ENCODE data around the gene RPS8.
A peak's percentile ranks its signal among the peaks of the same experiment; 100 is the strongest.
"Not testable (repeated sequence)": the region's sequence is repeated elsewhere in the genome, so short reads cannot be mapped to it uniquely, and the experiment has no call there.

RPS8 gene

GRCh38 chr1:44786138-44786840 lies 10.9 kb downstream of the RPS8 start:
- Mint-ChIP-seq H3K27ac (peak overlapping the region; percentile 75), H3K4me3 (peak overlapping the region; percentile 68), H3K27me3 (peaks cover 23% of the 10 kb centered on the region), H3K9me3 (no peaks in the 10 kb centered on the region), H3K4me1 (ENCODE audit: low read depth) (peaks cover 27% of the 10 kb centered on the region), H3K36me3 (ENCODE audit: low read depth) (peaks cover 11% of the 10 kb centered on the region)
- intact Hi-C loops (cut with micrococcal nuclease), result no loop called here

DNA sequence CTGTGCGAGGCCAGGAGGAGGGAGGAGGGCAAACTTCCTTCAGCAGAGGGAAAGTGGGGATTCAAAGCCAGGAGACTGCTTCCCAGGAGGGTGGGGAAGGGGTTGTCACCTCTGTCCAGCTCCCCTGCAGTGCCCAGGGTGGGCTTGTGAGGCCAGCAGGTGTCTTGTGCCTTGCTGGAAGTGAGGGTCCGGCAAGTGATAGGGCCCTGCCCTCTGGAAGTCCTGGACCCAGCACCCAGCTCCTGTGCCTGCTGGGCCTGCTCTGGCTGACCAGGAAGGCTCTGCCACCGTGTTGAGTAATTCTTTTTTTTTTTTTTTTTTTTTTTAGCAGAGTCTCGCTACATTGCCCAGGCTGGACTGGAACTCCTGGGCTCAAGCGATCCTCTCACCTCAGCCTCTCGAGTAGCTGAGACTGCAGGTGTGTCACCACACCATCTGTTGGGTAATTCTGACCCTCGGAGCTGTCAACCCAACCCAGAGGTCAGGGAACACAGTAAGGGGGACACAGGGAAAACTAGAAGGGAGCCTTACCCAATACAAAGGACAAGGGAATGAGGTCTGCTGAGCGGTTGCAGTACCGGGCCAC lies 11.6 kb downstream of the RPS8 start:
- Mint-ChIP-seq H3K9me3 (no peaks in the 10 kb centered on the region), H3K4me1 (ENCODE audit: low read depth) (peaks cover 27% of the 10 kb centered on the region), H3K27ac (peak overlapping the region; percentile 75), H3K36me3 (ENCODE audit: low read depth) (peaks cover 5% of the 10 kb centered on the region), H3K27me3 (peaks cover 23% of the 10 kb centered on the region), H3K4me3 (peak overlapping the region; percentile 68)
- intact Hi-C loops (cut with micrococcal nuclease), result no loop called here

DNA sequence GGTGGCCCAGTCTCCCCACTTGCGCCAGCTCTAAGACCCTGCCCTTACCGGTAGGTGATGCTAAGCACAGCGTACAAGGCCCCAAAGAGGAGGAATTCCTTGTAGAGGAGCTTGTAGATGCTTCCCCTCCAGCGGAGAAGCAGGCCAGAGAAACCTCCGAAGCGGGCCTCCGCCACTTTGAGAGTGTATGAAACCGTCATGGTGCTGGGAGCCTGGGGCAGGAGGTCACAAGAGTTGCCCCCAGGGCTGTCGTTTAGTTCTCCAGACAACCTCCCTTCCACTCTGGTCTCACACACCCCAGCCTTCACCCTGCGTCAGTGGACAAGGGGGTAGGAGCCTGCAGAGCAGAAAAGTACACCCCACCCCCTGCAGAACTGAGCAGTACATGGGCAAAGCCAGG lies 12.2 kb downstream of the RPS8 start:
- intact Hi-C loops (cut with micrococcal nuclease), result no loop called here
- Mint-ChIP-seq H3K9me3 (no peaks in the 10 kb centered on the region), H3K36me3 (ENCODE audit: low read depth) (no peaks in the 10 kb centered on the region), H3K27ac (no peak overlapping the region), H3K4me3 (no peak overlapping the region), H3K4me1 (ENCODE audit: low read depth) (peaks cover 27% of the 10 kb centered on the region), H3K27me3 (peaks cover 23% of the 10 kb centered on the region)

- H3K36me3 Mint-ChIP-seq (ENCODE audit: low read depth), result no peaks in the 10 kb centered on the region
- intact Hi-C loops (cut with micrococcal nuclease), result no loop called here
- H3K9me3 Mint-ChIP-seq, result no peaks in the 10 kb centered on the region
- no peak within 1 kb of the TSS for H3K4me3 Mint-ChIP-seq
- no peak within 1 kb of the TSS for H3K27ac Mint-ChIP-seq
- H3K4me1 Mint-ChIP-seq (ENCODE audit: low read depth), result peaks cover 28% of the 10 kb centered on the region
- H3K27me3 Mint-ChIP-seq, result peaks cover 23% of the 10 kb centered on the region
Observed at GRCh38 chr1:44788120-44788860, 12.9 kb downstream of the RPS8 start, which contains the start of gene BEST4. Gene BEST4, minus strand, starts transcription at chr1:44788170. Its CDS starts 465 bp downstream, at chr1:44787705.

DNA sequence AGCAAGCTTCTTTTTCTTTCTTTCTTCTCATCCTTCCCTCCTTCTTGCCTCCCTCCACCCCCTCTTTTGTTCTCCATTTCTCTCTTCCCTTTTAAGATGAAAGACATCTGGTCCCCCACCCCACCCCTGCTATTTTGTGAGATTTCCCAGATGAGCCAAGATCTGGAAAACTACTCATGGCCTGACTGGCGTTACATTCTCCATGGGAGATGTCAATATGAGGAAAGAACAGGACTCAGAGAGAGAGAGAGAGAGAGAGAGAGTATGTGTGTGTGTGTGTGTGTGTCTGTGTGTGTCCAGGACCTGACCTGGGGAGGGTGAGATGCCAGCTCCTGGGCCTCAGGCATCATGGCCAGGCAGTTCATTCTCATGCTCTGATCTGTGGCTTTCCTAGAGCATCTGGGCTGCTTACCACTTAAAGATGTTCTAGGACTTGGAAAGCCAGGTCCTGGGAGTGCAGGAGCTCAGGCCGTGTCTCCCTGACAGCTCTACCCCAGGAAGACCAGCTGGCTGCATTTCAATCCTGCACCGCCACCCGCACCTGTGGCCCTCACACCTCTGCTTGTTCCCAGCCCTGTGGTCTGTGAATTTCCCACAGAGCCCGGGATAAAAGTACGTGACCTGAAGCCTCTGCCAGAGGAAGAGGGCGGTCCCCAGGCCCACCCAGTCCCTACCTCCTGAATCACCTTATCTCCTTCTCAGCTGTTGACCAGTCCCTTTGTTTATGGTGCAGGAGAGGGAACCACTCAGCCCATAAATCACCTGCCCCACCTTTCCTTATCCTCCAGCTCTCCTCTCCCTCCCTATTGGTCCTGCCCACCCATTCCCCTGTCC lies 15.8 kb downstream of the RPS8 start:
- Mint-ChIP-seq H3K27me3 (peaks cover 5% of the 10 kb centered on the region), H3K9me3 (no peaks in the 10 kb centered on the region), H3K4me1 (ENCODE audit: low read depth) (peaks cover 11% of the 10 kb centered on the region), H3K36me3 (ENCODE audit: low read depth) (no peaks in the 10 kb centered on the region), H3K4me3 (no peak overlapping the region), H3K27ac (no peak overlapping the region)
- intact Hi-C loops (cut with micrococcal nuclease), result no loop called here

GRCh38 chr1:44792736-44793502 lies 17.6 kb downstream of the RPS8 start:
- no peaks in the 10 kb centered on the region for H3K36me3 Mint-ChIP-seq (ENCODE audit: low read depth)
- H3K4me1 Mint-ChIP-seq (ENCODE audit: low read depth), result peaks cover 5% of the 10 kb centered on the region
- H3K9me3 Mint-ChIP-seq, result no peaks in the 10 kb centered on the region
- H3K4me3 Mint-ChIP-seq, result no peak overlapping the region
- H3K27ac Mint-ChIP-seq, result peak overlapping the region; percentile 21
- intact Hi-C loops (cut with micrococcal nuclease), result no loop called here
- no peaks in the 10 kb centered on the region for H3K27me3 Mint-ChIP-seq

GRCh38 chr1:44797886-44798285 lies 22.5 kb downstream of the RPS8 start:
- not testable (repeated sequence) for H3K27ac Mint-ChIP-seq, H3K4me3 Mint-ChIP-seq, H3K9me3 Mint-ChIP-seq, H3K27me3 Mint-ChIP-seq
- H3K36me3 Mint-ChIP-seq (ENCODE audit: low read depth), result peaks cover 20% of the 10 kb centered on the region
- intact Hi-C loops (cut with micrococcal nuclease), result loop anchor here (5.0 kb wide), 1 partner anchor 34 kb away; no protein-coding TSS in a partner anchor
- H3K4me1 Mint-ChIP-seq (ENCODE audit: low read depth), result peaks cover 37% of the 10 kb centered on the region

- intact Hi-C loops (cut with micrococcal nuclease), result loop anchor here (5.0 kb wide), 1 partner anchor 34 kb away; no protein-coding TSS in a partner anchor
Observed at GRCh38 chr1:44798481-44799365, 23.4 kb downstream of the RPS8 start.

DNA sequence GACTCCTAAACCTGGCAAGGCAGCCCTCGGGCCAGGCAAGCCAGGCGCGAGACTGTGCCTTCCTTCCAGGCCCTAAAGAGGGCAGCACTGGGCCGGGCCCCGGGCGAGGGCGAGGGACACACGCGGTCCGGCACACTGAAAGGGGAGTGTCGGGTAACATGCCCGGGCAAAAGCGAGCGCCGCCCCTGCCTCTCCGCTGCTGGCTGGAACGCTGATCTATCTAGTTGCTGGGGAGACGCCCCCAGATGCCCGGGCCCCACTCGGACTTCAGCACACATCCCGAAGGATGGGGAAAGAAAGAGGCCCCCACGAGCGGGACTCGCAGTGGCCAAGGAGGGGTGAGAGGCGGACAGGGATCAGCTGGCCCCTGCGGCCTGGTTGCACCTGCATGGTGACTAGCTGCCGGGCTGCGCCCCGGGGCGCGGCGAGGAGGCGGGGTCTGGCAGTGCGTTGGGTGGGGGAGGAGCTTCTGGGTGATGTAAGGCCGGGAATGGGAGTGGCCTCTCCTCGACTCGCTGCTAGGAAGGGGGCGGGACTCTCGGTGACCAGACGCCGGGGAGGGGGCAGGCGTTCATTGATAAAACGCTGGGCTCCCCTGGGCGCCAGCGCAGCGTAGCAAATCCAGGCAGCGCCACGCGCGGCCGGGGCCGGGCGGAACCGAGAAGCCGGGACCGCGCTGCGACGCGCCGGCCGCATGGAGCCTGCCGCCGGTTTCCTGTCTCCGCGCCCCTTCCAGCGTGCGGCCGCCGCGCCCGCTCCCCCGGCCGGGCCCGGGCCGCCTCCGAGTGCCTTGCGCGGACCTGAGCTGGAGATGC lies 24.6 kb downstream of the RPS8 start, which contains the start of gene PLK3:
PLK3 (plus strand) TSS at position 608 of the 815 bp plus-strand sequence; CDS start at position 695, 87 bp downstream.
- intact Hi-C loops (cut with micrococcal nuclease), result loop anchor here (1.0 to 5.0 kb wide), 3 partner anchors 9 to 32 kb away; no protein-coding TSS in a partner anchor
- Mint-ChIP-seq H3K36me3 (ENCODE audit: low read depth) (peaks cover 41% of the 10 kb centered on the region), H3K27ac (peak within 1 kb of the TSS; percentile 99), H3K4me1 (ENCODE audit: low read depth) (peaks cover 52% of the 10 kb centered on the region), H3K27me3 (no peaks in the 10 kb centered on the region), H3K4me3 (peak within 1 kb of the TSS; percentile 96), H3K9me3 (no peaks in the 10 kb centered on the region)

More at GRCh38 chr1:44798481-44799365, 23.4 kb downstream of the RPS8 start:
- H3K9me3 Mint-ChIP-seq, result no peaks in the 10 kb centered on the region
- no peaks in the 10 kb centered on the region for H3K27me3 Mint-ChIP-seq
- H3K27ac Mint-ChIP-seq, result peak overlapping the region; percentile 99
- H3K4me3 Mint-ChIP-seq, result no peak overlapping the region
- peaks cover 28% of the 10 kb centered on the region for H3K36me3 Mint-ChIP-seq (ENCODE audit: low read depth)
- H3K4me1 Mint-ChIP-seq (ENCODE audit: low read depth), result peaks cover 40% of the 10 kb centered on the region

- Mint-ChIP-seq H3K4me1 (ENCODE audit: low read depth) (peaks cover 62% of the 10 kb centered on the region), H3K27me3 (no peaks in the 10 kb centered on the region), H3K27ac (peak overlapping the region; percentile 3), H3K36me3 (ENCODE audit: low read depth) (peaks cover 56% of the 10 kb centered on the region), H3K9me3 (no peaks in the 10 kb centered on the region), H3K4me3 (peak overlapping the region; percentile 96)
- intact Hi-C loops (cut with micrococcal nuclease), result no loop called here
Observed at GRCh38 chr1:44801491-44802305, 26.4 kb downstream of the RPS8 start.
